Measurements from ENCODE around the gene SORBS2. TPM values are rescaled to one million over a fixed set of nuclear protein-coding genes. Genes with fewer than 3 reads are reported as not detected.
A peak's percentile ranks its signal among the peaks of the same experiment; 100 is the strongest.

Gene SORBS2
- total and polyA plus RNA-seq, 4 donors = 11.2 to 70.4 (median 26.4) TPM

DNA sequence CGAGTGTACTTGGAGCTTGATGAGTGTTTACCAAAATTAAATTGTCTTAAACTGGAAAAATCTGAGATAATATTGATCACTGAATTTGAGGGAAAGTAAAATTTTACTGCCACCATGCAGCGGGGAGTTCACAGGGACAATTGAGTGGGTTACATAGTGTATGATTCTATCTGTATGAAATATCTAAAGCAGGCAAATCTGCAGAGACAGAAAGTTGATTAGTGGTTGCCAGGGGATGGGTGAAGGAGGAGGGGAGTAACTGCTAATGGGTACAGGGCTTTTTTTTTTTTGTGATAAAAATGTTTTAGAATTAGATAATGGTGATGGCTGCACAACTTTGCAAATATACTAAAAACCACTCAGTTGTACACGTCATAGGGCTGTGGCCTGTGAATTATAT lies 241.3 kb downstream of the SORBS2 start:
- H3K9me3 ChIP-seq (ENCODE audit: control insufficient read depth in 4 of 4, insufficient read depth in 3 of 4, low read length in 3 of 4) = no peaks in the 10 kb centered on the region
- TF ChIP-seq, protein P1, sequence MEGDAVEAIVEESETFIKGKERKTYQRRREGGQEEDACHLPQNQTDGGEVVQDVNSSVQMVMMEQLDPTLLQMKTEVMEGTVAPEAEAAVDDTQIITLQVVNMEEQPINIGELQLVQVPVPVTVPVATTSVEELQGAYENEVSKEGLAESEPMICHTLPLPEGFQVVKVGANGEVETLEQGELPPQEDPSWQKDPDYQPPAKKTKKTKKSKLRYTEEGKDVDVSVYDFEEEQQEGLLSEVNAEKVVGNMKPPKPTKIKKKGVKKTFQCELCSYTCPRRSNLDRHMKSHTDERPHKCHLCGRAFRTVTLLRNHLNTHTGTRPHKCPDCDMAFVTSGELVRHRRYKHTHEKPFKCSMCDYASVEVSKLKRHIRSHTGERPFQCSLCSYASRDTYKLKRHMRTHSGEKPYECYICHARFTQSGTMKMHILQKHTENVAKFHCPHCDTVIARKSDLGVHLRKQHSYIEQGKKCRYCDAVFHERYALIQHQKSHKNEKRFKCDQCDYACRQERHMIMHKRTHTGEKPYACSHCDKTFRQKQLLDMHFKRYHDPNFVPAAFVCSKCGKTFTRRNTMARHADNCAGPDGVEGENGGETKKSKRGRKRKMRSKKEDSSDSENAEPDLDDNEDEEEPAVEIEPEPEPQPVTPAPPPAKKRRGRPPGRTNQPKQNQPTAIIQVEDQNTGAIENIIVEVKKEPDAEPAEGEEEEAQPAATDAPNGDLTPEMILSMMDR (IDR thresholded peaks at IDR 0.05; ENCODE audit: control extremely low read depth, extremely low read depth) = no peak
- 90 to 95% methylated on average over 3 of the region's 3 CpGs for WGBS, 2 donors
- no peak for ATAC-seq (ENCODE audit: insufficient read depth, low FRiP score)
- H3K9ac ChIP-seq (ENCODE audit: insufficient read depth in 1 of 2, low read length in 2 of 2) = no peak overlapping the region
- no peaks in the 10 kb centered on the region for H3K27me3 ChIP-seq (ENCODE audit: control insufficient read depth in 3 of 3, insufficient read depth in 3 of 3, low read length in 2 of 3)
- H3K4me1 ChIP-seq (ENCODE audit: control insufficient read depth in 5 of 5, insufficient read depth in 5 of 5, low read length in 5 of 5) = peaks cover 4 to 28% (median 10%) of the 10 kb centered on the region in 5 donors
- no peaks in the 10 kb centered on the region for H3K36me3 ChIP-seq (ENCODE audit: control insufficient read depth in 4 of 4, insufficient read depth in 4 of 4, low read length in 4 of 4)
- H3K27ac ChIP-seq (ENCODE audit: low read depth in 1 of 2, low read length in 1 of 2) = no peak overlapping the region
- H3K4me3 ChIP-seq = no peak overlapping the region
- DNase-seq = no peak

DNA sequence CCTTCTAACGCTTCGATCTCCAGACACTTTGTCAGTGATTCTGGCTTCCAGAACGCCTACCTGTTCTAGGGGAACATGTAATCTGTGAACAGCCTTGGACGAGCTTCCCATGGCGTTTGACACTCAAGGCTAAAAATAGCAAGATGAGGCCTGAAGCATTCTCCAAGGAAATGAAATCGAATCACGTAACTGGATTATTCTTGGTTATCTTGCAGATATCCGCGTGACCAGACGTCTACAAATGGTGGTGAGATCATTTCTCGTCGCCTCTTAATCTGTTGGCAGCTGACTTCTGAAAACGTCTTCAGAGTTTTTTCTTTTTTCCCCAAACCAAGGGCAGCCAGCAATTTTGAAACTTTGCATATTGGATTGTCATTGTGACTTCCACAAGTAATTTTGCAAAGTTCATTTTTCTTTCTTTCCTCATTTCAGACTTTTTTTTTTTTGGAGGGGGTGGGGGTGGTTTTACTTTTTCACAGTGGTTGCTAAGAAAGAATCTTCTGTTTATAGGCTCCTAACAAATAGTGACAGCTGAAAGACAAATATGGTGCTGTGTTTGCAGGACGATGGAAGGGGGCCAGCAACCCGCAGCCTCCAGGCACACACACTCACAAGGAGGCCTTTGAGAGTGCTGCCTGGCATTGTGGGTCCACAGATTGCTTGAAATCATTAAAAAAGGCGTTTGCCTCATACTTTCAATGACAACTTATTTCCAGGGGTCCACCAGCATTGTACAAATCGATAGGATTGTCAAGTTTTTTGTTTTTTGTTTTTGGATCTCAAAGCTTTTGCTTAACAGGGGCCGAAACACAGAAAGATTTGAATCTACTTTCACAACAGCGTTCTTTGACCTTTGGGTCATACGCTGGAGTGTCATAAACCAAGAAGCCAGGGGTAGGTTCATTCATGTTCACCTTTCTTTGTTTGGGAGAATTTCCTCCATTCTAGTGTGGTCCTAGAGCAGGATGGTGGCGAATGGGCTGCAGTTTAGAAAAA lies 244.3 kb downstream of the SORBS2 start:
- peaks cover 4 to 33% (median 10%) of the 10 kb centered on the region in 5 donors for H3K4me1 ChIP-seq (ENCODE audit: control insufficient read depth in 5 of 5, insufficient read depth in 5 of 5, low read length in 5 of 5)
- DNase-seq (peak; percentile 93 to 98 (median 97)), ATAC-seq (ENCODE audit: insufficient read depth, low FRiP score) (peak; percentile 37)
- H3K36me3 ChIP-seq (ENCODE audit: control insufficient read depth in 4 of 4, insufficient read depth in 4 of 4, low read length in 4 of 4) = no peaks in the 10 kb centered on the region
- 53 to 76% methylated on average over 21 of the region's 21 CpGs for WGBS, 2 donors
- H3K9me3 ChIP-seq (ENCODE audit: control insufficient read depth in 4 of 4, insufficient read depth in 3 of 4, low read length in 3 of 4) = peaks cover 0 to 1% (median 0%) of the 10 kb centered on the region in 4 donors
- TF ChIP-seq, protein P1 (IDR thresholded peaks at IDR 0.05; ENCODE audit: control extremely low read depth, extremely low read depth) = no peak
- no peaks in the 10 kb centered on the region for H3K27me3 ChIP-seq (ENCODE audit: control insufficient read depth in 3 of 3, insufficient read depth in 3 of 3, low read length in 2 of 3)
- peak overlapping the region; percentile 16 to 70 for H3K9ac ChIP-seq (ENCODE audit: insufficient read depth in 1 of 2, low read length in 2 of 2)
- H3K4me3 ChIP-seq = no peak overlapping the region
- peak overlapping the region; percentile 83 to 93 for H3K27ac ChIP-seq (ENCODE audit: low read depth in 1 of 2, low read length in 1 of 2)

DNA sequence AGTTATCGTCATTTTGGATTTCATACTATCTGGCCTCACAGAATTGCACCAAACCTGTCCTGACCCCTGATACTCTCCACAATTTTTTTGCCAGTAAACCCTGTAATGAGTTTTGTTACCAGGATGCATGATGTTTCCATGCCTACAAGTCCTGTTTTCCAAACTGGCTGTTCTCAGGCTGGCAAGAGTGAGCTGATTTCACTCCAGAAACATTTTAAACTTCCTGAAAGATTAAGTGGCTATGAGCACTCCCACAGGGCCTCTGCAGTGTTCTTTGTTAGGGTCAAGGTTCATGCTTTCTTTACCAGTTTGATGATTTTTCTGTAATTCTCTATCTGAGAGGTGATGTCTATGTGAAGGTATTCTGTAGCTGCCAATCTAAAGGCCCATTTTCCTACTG lies 245.0 kb downstream of the SORBS2 start:
- Histone ChIP-seq H3K27me3 (ENCODE audit: control insufficient read depth in 3 of 3, insufficient read depth in 3 of 3, low read length in 2 of 3) (no peaks in the 10 kb centered on the region), H3K27ac (ENCODE audit: low read depth in 1 of 2, low read length in 1 of 2) (peak overlapping the region; percentile 83 to 93), H3K4me1 (ENCODE audit: control insufficient read depth in 5 of 5, insufficient read depth in 5 of 5, low read length in 5 of 5) (peaks cover 4 to 33% (median 10%) of the 10 kb centered on the region in 5 donors), H3K9ac (ENCODE audit: insufficient read depth in 1 of 2, low read length in 2 of 2) (peak overlapping the region in 1 of 2 donors; percentile 70), H3K36me3 (ENCODE audit: control insufficient read depth in 4 of 4, insufficient read depth in 4 of 4, low read length in 4 of 4) (no peaks in the 10 kb centered on the region), H3K4me3 (no peak overlapping the region), H3K9me3 (ENCODE audit: control insufficient read depth in 4 of 4, insufficient read depth in 3 of 4, low read length in 3 of 4) (peaks cover 0 to 1% (median 0%) of the 10 kb centered on the region in 4 donors)
- DNase-seq = peak; percentile 85 to 97 (median 95)
- ATAC-seq (ENCODE audit: insufficient read depth, low FRiP score) = peak; percentile 78
- 54 to 72% methylated on average over 1 of the region's 1 CpG for WGBS, 2 donors
- TF ChIP-seq, protein P1 (IDR thresholded peaks at IDR 0.05; ENCODE audit: control extremely low read depth, extremely low read depth) = no peak
